Upper lobe of left lung (tissue), 4 donors: Measurements from ENCODE around the gene TREML4.

Experiments used
- CTCF ChIP-seq, 6 experiments: fragments of 450-650 bp in 4 of 6; fragments of 200-600 bp in 2 of 6; sonication (generic) in 2 of 6; IDR thresholded peaks; one replicate each; pipeline ENCODE4 v1.5.1; 2016 to 2019; ENCODE audit warnings: antibody characterized with exemption in 6 of 6
- EP300 ChIP-seq, 4 donors: sonication (generic); formaldehyde crosslinking; IDR thresholded peaks; one replicate each; pipeline ENCODE4 v1.5.1; 2017; ENCODE audit warnings: antibody characterized with exemption in 4 of 4, control low read depth in 2 of 4

DNA sequence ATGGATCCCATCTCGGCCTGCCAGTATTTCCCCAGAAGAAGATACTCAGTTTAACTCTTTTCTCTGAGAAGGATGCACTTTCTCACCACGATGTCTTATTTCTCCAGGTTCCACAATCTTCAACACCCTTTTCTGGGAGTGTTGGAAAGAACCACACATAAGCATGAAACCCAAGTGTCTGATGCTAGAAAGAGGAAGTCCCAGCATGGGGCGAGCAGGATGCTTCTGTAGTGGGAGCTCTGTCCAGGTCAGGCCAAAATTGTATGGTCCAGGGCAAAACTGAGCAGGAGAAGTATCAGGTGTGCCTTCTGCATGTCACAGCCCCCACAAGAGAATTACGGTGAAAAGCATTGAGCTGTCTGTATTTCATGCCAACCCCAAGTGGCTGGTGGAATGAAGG, 47.3 kb downstream of the TREML4 start:
- TF ChIP-seq EP300 (IDR thresholded peaks at IDR 0.05) (no peak), CTCF (IDR thresholded peaks at IDR 0.05) (no peak)
